ENCODE measurements around the gene OOSP1.
A peak's percentile ranks its signal among the peaks of the same experiment; 100 is the strongest.
"Not testable (repeated sequence)": the region's sequence is repeated elsewhere in the genome, so short reads cannot be mapped to it uniquely, and the experiment has no call there.

The OOSP1 gene

GRCh38 chr11:59901306-59901705, 36.9 kb upstream of the OOSP1 start:
- Histone ChIP-seq H3K9me3 (ENCODE audit: control extremely low read depth in 1 of 5, control insufficient read depth in 4 of 5, insufficient read depth in 2 of 5, low read depth in 1 of 5, low read length in 4 of 5) (peaks cover 0 to 2% (median 0%) of the 10 kb centered on the region in 5 experiments), H3K27ac (ENCODE audit: insufficient read depth in 1 of 2, low read depth in 1 of 2, low read length in 2 of 2, poor library complexity in 1 of 2, severe bottlenecking in 2 of 2) (no peak overlapping the region), H3K36me3 (ENCODE audit: control insufficient read depth in 4 of 4, insufficient read depth in 4 of 4, low read length in 3 of 4) (no peaks in the 10 kb centered on the region), H3K4me3 (ENCODE audit: control insufficient read depth in 1 of 7, extremely low read depth in 1 of 7, insufficient read depth in 4 of 7, low read depth in 2 of 7, low read length in 6 of 7) (no peak overlapping the region), H3K27me3 (replicated peaks in 2 of 5; ENCODE audit: control insufficient read depth in 4 of 5, insufficient read depth in 5 of 5, low read length in 4 of 5) (no peaks in the 10 kb centered on the region), H3K4me1 (ENCODE audit: control extremely low read depth in 1 of 4, control insufficient read depth in 4 of 4, insufficient read depth in 4 of 4, low read length in 3 of 4) (no peaks in the 10 kb centered on the region)
- no peak for DNase-seq
- no CpG with 5 or more reads among the region's 1 CpG for WGBS (ENCODE audit: insufficient coverage)
- ChIA-PET POLR2A (no interaction called here), CTCF (no interaction called here)

- H3K9me3 ChIP-seq (ENCODE audit: control extremely low read depth in 1 of 5, control insufficient read depth in 4 of 5, insufficient read depth in 2 of 5, low read depth in 1 of 5, low read length in 4 of 5); H3K27me3 ChIP-seq (replicated peaks in 2 of 5; ENCODE audit: control insufficient read depth in 4 of 5, insufficient read depth in 5 of 5, low read length in 4 of 5); CTCF ChIA-PET; H3K4me1 ChIP-seq (ENCODE audit: control extremely low read depth in 1 of 4, control insufficient read depth in 4 of 4, insufficient read depth in 4 of 4, low read length in 3 of 4); DNase-seq; H3K36me3 ChIP-seq (ENCODE audit: control insufficient read depth in 4 of 4, insufficient read depth in 4 of 4, low read length in 3 of 4); H3K4me3 ChIP-seq (ENCODE audit: control insufficient read depth in 1 of 7, extremely low read depth in 1 of 7, insufficient read depth in 4 of 7, low read depth in 2 of 7, low read length in 6 of 7); POLR2A ChIA-PET; H3K27ac ChIP-seq (ENCODE audit: insufficient read depth in 1 of 2, low read depth in 1 of 2, low read length in 2 of 2, poor library complexity in 1 of 2, severe bottlenecking in 2 of 2): not testable (repeated sequence)
- no CpG with 5 or more reads among the region's 2 CpGs for WGBS (ENCODE audit: insufficient coverage)
Observed at GRCh38 chr11:59903569-59903968, 34.7 kb upstream of the OOSP1 start.

- no peak overlapping the region for H3K27ac ChIP-seq (ENCODE audit: insufficient read depth in 1 of 2, low read depth in 1 of 2, low read length in 2 of 2, poor library complexity in 1 of 2, severe bottlenecking in 2 of 2)
- POLR2A ChIA-PET = no interaction called here
- no peaks in the 10 kb centered on the region for H3K4me1 ChIP-seq (ENCODE audit: control extremely low read depth in 1 of 4, control insufficient read depth in 4 of 4, insufficient read depth in 4 of 4, low read length in 3 of 4)
- WGBS (ENCODE audit: insufficient coverage) = 100% methylated on average over 1 of the region's 2 CpGs
- no peaks in the 10 kb centered on the region for H3K36me3 ChIP-seq (ENCODE audit: control insufficient read depth in 4 of 4, insufficient read depth in 4 of 4, low read length in 3 of 4)
- no peak overlapping the region for H3K4me3 ChIP-seq (ENCODE audit: control insufficient read depth in 1 of 7, extremely low read depth in 1 of 7, insufficient read depth in 4 of 7, low read depth in 2 of 7, low read length in 6 of 7)
- CTCF ChIA-PET = interaction anchor here (0.7 to 1.8 kb wide), 5 partner anchors 10 to 333 kb away, joined by 3 to 10 read pairs (median 3); no protein-coding TSS in a partner anchor
- no peak for DNase-seq
- peaks cover 6 to 32% (median 18%) of the 10 kb centered on the region in 5 experiments for H3K9me3 ChIP-seq (ENCODE audit: control extremely low read depth in 1 of 5, control insufficient read depth in 4 of 5, insufficient read depth in 2 of 5, low read depth in 1 of 5, low read length in 4 of 5)
- H3K27me3 ChIP-seq (replicated peaks in 2 of 5; ENCODE audit: control insufficient read depth in 4 of 5, insufficient read depth in 5 of 5, low read length in 4 of 5) = no peaks in the 10 kb centered on the region
Observed at GRCh38 chr11:59918480-59918879, 19.8 kb upstream of the OOSP1 start.

- Histone ChIP-seq H3K4me1 (ENCODE audit: control extremely low read depth in 1 of 4, control insufficient read depth in 4 of 4, insufficient read depth in 4 of 4, low read length in 3 of 4) (no peaks in the 10 kb centered on the region), H3K4me3 (ENCODE audit: control insufficient read depth in 1 of 7, extremely low read depth in 1 of 7, insufficient read depth in 4 of 7, low read depth in 2 of 7, low read length in 6 of 7) (no peak overlapping the region), H3K27me3 (replicated peaks in 2 of 5; ENCODE audit: control insufficient read depth in 4 of 5, insufficient read depth in 5 of 5, low read length in 4 of 5) (no peaks in the 10 kb centered on the region), H3K9me3 (ENCODE audit: control extremely low read depth in 1 of 5, control insufficient read depth in 4 of 5, insufficient read depth in 2 of 5, low read depth in 1 of 5, low read length in 4 of 5) (peaks cover 6 to 38% (median 24%) of the 10 kb centered on the region in 5 experiments), H3K27ac (ENCODE audit: insufficient read depth in 1 of 2, low read depth in 1 of 2, low read length in 2 of 2, poor library complexity in 1 of 2, severe bottlenecking in 2 of 2) (no peak overlapping the region), H3K36me3 (ENCODE audit: control insufficient read depth in 4 of 4, insufficient read depth in 4 of 4, low read length in 3 of 4) (no peaks in the 10 kb centered on the region)
- CTCF ChIA-PET = interaction anchor here (0.6 to 1.8 kb wide), 7 partner anchors 10 to 332 kb away, joined by 3 to 10 read pairs (median 3); no protein-coding TSS in a partner anchor
- POLR2A ChIA-PET = no interaction called here
- WGBS (ENCODE audit: insufficient coverage) = 80% methylated on average over 1 of the region's 3 CpGs
- peak; percentile 24 to 59 (median 59) for DNase-seq
Observed at GRCh38 chr11:59918987-59919589, 19.1 kb upstream of the OOSP1 start.

- POLR2A ChIA-PET = no interaction called here
Observed at GRCh38 chr11:59923813-59924212, 14.4 kb upstream of the OOSP1 start.

GRCh38 chr11:59931688-59932087, 6.5 kb upstream of the OOSP1 start:
- POLR2A ChIA-PET = no interaction called here
- Histone ChIP-seq H3K9me3 (ENCODE audit: control extremely low read depth in 1 of 5, control insufficient read depth in 4 of 5, insufficient read depth in 2 of 5, low read depth in 1 of 5, low read length in 4 of 5) (peaks cover 5 to 30% (median 8%) of the 10 kb centered on the region in 5 experiments), H3K4me3 (ENCODE audit: control insufficient read depth in 1 of 7, extremely low read depth in 1 of 7, insufficient read depth in 4 of 7, low read depth in 2 of 7, low read length in 6 of 7) (no peak overlapping the region), H3K4me1 (ENCODE audit: control extremely low read depth in 1 of 4, control insufficient read depth in 4 of 4, insufficient read depth in 4 of 4, low read length in 3 of 4) (no peaks in the 10 kb centered on the region), H3K27ac (ENCODE audit: insufficient read depth in 1 of 2, low read depth in 1 of 2, low read length in 2 of 2, poor library complexity in 1 of 2, severe bottlenecking in 2 of 2) (no peak overlapping the region), H3K36me3 (ENCODE audit: control insufficient read depth in 4 of 4, insufficient read depth in 4 of 4, low read length in 3 of 4) (no peaks in the 10 kb centered on the region), H3K27me3 (replicated peaks in 2 of 5; ENCODE audit: control insufficient read depth in 4 of 5, insufficient read depth in 5 of 5, low read length in 4 of 5) (no peaks in the 10 kb centered on the region)
- no peak for DNase-seq
- CTCF ChIA-PET = no interaction called here
- 100% methylated on average over 1 of the region's 1 CpG for WGBS (ENCODE audit: insufficient coverage)

More at GRCh38 chr11:59923813-59924212, 14.4 kb upstream of the OOSP1 start:
- Histone ChIP-seq H3K4me3 (ENCODE audit: control insufficient read depth in 1 of 7, extremely low read depth in 1 of 7, insufficient read depth in 4 of 7, low read depth in 2 of 7, low read length in 6 of 7) (peak overlapping the region in 1 of 7 experiments; percentile 0), H3K4me1 (ENCODE audit: control extremely low read depth in 1 of 4, control insufficient read depth in 4 of 4, insufficient read depth in 4 of 4, low read length in 3 of 4) (no peaks in the 10 kb centered on the region), H3K27me3 (replicated peaks in 2 of 5; ENCODE audit: control insufficient read depth in 4 of 5, insufficient read depth in 5 of 5, low read length in 4 of 5) (no peaks in the 10 kb centered on the region), H3K9me3 (ENCODE audit: control extremely low read depth in 1 of 5, control insufficient read depth in 4 of 5, insufficient read depth in 2 of 5, low read depth in 1 of 5, low read length in 4 of 5) (peaks cover 8 to 42% (median 23%) of the 10 kb centered on the region in 5 experiments), H3K27ac (ENCODE audit: insufficient read depth in 1 of 2, low read depth in 1 of 2, low read length in 2 of 2, poor library complexity in 1 of 2, severe bottlenecking in 2 of 2) (no peak overlapping the region), H3K36me3 (ENCODE audit: control insufficient read depth in 4 of 4, insufficient read depth in 4 of 4, low read length in 3 of 4) (no peaks in the 10 kb centered on the region)
- DNase-seq = peak; percentile 16 to 43 (median 42)
- WGBS (ENCODE audit: insufficient coverage) = 100% methylated on average over 4 of the region's 6 CpGs
- CTCF ChIA-PET = no interaction called here

- no peaks in the 10 kb centered on the region for H3K36me3 ChIP-seq (ENCODE audit: control insufficient read depth in 4 of 4, insufficient read depth in 4 of 4, low read length in 3 of 4)
- H3K4me1 ChIP-seq (ENCODE audit: control extremely low read depth in 1 of 4, control insufficient read depth in 4 of 4, insufficient read depth in 4 of 4, low read length in 3 of 4) = peaks cover 0 to 2% (median 0%) of the 10 kb centered on the region in 4 experiments
- no peaks in the 10 kb centered on the region for H3K9me3 ChIP-seq (ENCODE audit: control extremely low read depth in 1 of 5, control insufficient read depth in 4 of 5, insufficient read depth in 2 of 5, low read depth in 1 of 5, low read length in 4 of 5)
- H3K27ac ChIP-seq (ENCODE audit: insufficient read depth in 1 of 2, low read depth in 1 of 2, low read length in 2 of 2, poor library complexity in 1 of 2, severe bottlenecking in 2 of 2) = no peak overlapping the region
- no peak overlapping the region for H3K4me3 ChIP-seq (ENCODE audit: control insufficient read depth in 1 of 7, extremely low read depth in 1 of 7, insufficient read depth in 4 of 7, low read depth in 2 of 7, low read length in 6 of 7)
- ChIA-PET POLR2A (no interaction called here), CTCF (no interaction called here)
- 97% methylated on average over 3 of the region's 3 CpGs for WGBS (ENCODE audit: insufficient coverage)
- no peaks in the 10 kb centered on the region for H3K27me3 ChIP-seq (replicated peaks in 2 of 5; ENCODE audit: control insufficient read depth in 4 of 5, insufficient read depth in 5 of 5, low read length in 4 of 5)
- no peak for DNase-seq
Observed at GRCh38 chr11:59938718-59939117, 486 bp downstream of the OOSP1 start.
